PC-9 (cell line): ENCODE results near the gene MAGEB4.

ENCODE experiments used
- EZH2 ChIP-seq: fragments of 200-600 bp; sonication (generic); IDR thresholded peaks from 2 replicates; pipeline ENCODE4 v1.8.0; 2017; ENCODE audit warnings: antibody characterized with exemption, low read depth
- TF ChIP-seq, protein P1 (sequence below): fragments of 200-600 bp; sonication (generic); conservative IDR thresholded peaks from 2 replicates; pipeline ENCODE4 v1.6.1; 2017; ENCODE audit warnings: mixed run types, antibody characterized with exemption, mild to moderate bottlenecking, moderate library complexity

DNA sequence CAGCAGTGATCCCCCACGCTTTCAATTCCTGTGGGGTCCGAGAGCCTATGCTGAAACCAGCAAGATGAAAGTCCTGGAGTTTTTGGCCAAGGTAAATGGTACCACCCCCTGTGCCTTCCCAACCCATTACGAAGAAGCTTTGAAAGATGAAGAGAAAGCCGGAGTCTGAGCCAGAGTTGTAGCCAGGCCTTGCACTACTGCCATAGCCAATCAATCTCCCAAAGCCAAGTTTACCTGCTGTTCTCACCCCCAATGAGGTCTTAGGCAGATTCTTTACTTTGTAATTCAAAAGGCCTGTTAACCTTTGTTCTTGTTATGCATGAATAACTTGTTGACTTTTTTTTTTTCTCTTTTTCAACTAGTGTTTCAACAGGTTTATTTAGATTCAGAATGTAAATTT is 22.4 kb upstream of the MAGEB4 start:
- TF ChIP-seq, protein P1, sequence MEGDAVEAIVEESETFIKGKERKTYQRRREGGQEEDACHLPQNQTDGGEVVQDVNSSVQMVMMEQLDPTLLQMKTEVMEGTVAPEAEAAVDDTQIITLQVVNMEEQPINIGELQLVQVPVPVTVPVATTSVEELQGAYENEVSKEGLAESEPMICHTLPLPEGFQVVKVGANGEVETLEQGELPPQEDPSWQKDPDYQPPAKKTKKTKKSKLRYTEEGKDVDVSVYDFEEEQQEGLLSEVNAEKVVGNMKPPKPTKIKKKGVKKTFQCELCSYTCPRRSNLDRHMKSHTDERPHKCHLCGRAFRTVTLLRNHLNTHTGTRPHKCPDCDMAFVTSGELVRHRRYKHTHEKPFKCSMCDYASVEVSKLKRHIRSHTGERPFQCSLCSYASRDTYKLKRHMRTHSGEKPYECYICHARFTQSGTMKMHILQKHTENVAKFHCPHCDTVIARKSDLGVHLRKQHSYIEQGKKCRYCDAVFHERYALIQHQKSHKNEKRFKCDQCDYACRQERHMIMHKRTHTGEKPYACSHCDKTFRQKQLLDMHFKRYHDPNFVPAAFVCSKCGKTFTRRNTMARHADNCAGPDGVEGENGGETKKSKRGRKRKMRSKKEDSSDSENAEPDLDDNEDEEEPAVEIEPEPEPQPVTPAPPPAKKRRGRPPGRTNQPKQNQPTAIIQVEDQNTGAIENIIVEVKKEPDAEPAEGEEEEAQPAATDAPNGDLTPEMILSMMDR = no peak
- no peak for TF ChIP-seq EZH2
